DMS79 (cell line): ENCODE results near the gene ATP5PB.

Source experiments
- DNase-seq: peaks from one replicate; lab custom pipeline; 2025; lab: John Stamatoyannopoulos, UW

ATP5PB gene

DNA sequence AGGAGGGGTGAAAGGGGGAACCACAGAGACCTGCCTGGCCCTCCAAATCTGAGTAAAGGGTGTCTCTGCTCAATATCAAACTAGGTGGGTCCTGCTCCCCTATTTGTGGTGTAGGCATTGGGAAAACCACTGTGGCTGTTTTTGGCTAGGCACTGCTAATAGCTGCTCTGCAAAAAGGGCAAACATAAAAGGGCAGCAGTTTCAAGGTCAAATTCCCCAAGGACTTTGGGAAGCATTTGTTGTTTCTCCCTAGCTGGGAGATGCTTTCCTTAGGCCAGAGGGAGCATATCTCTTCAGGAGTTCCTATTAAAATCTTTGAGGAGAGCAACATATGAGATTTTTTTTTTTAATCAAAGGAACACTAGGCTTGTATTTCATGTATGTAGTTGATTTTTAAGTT, 26.9 kb downstream of the ATP5PB start:
- no peak for DNase-seq

DNA sequence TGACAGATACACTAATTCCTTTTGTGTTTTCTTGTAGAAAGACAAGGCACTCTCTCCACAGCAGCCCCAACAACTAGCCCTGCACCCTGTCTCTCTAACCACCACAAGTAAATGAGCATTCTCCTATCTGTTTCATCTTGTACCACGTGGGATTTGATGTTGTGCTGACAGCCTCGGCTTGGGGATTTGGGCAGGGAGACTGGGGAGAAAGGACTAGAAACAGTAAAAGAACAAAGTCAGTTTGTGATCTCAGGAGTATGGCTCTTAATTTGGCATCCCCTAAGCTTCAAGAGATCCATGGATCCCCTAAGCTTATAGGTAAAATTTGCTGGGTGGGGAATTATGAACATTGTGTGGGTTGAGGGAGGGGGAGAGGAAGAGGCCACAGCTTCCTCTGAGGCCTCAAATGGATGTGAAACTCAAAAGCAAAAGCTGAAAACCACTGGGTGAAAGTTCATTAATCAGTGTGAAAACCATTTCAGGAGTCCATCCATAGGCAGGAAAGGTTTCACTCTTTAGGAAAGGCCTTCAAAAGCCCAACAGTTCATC, 27.6 kb downstream of the ATP5PB start:
- DNase-seq = no peak

DNA sequence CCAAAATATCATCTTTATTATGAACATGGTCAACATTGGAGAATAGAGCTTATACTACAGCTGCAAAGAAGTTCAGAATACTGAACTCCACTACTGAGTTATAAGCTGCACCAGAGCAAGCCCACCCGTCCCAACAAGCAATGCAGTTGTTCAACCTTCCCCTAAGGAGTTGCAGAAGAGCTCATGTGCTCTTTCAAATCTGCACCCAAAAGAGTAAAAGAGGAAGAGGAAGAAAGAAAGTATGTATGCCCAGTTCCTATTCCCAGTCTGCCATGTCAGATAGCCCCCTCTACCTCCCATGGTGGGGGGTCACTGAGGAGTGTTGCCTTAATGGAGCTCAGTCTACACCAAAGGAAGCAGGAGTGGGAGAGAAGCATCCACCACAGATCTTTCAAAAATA, 31.4 kb downstream of the ATP5PB start:
- DNase-seq = no peak

DNA sequence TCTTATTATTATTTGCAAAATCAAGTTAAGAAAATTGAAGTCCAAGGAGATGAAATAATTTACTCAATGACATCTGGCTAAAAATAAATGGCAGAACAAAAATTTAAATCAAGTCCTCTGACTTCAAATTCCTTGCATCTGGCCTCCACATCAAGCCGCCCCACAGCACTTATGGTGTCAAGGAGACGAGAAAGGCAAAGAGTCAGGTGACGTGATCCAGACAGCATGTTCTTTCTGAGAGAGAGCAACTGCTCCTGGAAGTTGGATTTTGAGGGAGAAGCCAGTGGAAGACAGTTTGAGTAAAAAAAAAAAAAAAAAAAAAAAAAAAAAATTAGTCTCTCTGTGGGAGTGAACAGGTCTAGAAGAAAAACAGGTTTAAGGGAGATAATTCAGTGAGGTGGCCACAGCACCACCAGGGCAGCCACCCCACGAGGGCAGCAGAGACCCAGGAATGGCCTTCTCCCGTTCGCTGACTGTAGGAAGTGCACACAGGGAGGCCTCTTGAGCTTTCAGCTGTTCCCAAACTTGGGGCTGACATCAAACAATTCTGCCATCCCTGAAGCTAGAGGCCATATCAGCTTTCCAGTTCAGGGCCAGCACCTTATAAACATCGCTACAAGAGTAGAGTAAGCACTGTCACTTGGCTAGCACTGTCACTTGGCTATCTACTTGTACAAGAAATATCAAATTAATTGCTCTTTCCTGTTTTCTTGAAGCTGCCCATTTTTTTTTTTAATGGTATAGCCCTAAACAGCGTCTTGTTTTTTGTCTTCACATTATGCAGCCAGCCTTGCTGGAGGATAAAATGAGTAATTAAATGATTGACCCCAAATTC, 32.3 kb downstream of the ATP5PB start:
- DNase-seq = peak; percentile 30

DNA sequence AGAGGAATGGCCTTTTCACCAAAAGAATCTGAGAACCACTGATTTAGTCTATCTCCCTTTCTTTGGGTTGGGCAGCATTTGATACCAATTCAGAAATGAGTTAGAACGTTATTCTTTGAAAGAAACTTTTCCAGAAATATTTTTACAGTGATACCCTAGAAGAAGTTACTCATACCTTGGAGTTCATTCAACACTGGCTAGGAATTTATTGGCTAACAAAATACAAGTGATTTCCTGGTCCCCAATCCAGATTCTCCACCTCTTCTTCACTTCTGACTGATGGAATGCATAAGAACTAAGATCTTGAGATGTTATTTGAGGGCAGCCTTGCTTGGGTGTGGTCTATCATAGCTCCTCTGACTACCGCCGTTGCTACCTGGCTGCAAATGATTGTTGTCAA, 33.9 kb downstream of the ATP5PB start:
- no peak for DNase-seq

DNA sequence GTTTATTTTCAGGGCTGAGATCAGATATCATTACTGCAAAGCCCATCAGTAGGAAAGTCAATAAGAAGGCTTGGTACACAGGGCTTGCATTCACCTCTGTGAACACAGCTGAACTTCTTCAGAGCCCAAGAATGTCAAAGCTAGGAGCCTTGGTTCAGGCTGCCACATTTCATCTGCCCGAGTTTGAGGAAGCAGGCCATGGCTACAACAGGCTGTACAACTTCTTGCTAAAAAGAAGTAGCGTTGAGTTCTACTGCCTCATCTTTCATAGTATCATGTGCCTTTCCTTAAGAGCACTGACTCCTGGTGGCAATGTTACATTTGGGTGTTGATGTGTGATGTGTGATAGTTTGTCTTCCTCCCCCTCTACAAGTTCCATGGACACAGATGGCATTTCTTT, 34.6 kb downstream of the ATP5PB start:
- DNase-seq = no peak

DNA sequence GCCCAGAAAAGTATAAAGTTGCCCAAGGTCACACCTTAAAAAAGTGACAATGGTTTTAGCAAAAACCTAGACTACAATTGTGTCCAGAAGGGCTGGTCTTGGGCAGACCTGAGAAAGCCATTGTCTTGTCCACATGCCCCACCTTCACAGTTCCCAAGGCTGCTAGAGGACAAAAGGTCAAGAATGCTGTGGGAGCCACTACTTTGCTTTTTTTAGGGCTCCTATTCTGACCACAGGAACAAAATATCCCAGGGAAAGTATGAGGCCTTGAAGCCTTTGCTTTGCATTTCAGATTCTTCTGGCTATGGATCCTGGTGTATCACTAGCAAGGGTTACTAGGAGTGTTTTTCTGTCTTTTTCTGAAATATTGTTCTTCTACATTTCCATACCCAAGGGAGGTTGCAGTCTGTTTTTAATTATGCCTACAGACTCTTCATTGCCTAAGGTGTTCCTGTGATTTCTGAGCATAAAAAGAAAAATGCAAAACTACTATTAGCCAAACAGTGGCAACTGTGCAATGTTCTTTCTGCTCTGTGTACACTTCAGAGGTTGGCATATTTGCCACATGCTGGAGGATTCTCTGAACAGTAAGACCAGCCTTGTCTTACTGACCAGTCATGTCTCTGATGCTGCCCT, 35.2 kb downstream of the ATP5PB start:
- DNase-seq = no peak

DNA sequence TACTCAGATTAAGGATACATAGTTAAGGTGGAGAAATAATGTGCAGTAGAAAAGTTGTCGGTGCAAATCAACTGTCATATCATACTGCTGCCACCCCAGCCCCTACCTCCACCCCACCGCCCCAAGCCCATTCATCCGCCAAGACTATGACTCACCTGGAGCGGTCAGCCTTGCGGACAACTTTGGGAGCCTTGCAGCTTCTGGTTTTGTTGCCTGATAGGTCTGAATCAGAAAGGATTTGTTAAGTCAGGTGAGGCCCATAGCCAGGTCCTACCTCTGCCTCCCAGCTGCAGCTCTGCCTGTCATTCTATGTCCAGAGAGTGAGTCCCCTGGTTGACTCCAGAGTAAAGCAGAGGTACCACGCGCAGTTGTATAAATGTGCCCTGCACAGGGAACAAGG, 37.2 kb downstream of the ATP5PB start:
- DNase-seq = no peak

DNA sequence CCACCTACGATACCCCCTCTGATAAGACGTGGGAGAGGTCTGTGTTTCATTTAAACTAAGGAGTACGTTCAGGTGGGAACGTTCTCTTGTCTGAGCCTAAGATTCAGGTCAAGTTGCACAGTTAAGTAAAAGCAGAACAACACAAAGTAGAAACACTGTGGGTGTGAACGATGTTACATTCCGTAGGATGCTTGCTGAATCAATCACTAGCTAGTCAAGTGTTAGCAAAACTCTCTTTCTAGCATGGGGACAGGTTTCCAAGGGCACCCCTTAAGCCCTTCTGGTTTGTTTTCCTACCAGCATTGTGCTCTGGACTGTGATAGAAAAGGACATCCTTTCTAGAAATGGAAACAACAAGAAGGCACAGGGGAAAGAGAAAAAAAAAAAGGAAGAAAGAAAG, 37.9 kb downstream of the ATP5PB start:
- DNase-seq = no peak

DNA sequence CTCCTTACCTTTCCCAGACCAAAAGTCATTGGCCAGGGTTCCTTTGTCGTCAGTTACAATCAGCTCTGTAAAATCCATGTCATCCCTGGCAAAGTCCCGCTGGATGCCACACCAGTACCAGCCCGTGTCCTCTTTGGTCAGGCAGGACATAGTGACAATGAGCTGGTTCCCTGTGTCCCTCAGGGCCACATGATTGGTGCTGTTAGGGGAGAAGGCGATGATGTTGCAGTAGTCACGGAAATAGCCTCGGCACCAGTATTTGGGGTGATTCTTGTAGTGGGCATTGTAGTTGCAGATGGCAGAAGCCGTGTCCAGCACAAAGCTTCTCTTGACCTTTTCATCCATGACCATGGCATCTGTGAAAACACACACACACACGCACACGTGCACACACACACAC, 39.4 kb downstream of the ATP5PB start:
- no peak for DNase-seq

DNA sequence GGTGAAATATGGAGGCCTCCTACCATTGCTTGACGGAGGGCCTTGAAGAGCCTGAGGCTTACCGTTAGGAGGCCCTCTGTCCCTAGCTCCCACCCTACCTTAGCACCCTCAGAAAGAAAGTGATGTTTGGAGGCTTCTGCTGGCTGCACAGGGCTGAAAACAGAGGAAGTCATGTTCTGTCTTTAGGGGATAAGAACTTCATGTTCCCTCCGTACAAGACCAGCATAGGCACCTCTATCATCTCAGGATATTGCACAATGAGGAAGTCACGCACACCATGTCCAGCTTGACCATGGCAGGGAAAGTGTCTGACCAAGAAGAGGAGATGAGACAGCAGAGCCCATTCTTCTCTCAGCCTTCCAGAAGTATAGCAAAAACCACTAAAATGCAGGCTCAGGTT, 40.3 kb downstream of the ATP5PB start:
- DNase-seq = no peak

DNA sequence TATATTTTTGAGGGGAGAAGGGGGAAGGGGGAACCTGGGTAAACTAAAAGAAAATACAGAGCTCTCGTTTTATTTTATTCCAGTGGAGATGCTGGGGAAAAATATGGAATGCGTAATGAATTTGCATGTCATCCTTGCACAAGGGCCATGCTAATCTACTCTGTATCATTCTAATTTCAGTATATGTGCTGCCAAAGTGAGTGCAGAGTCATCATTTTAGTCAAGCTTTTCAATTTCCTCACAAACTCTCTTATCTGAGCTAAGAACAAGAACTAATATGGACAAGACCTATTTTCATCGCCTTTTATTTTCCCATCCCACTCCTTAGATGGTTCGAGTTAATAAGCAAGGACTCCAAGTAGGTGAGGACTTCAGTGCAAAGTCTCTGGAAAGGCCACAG, 41.0 kb downstream of the ATP5PB start:
- no peak for DNase-seq

DNA sequence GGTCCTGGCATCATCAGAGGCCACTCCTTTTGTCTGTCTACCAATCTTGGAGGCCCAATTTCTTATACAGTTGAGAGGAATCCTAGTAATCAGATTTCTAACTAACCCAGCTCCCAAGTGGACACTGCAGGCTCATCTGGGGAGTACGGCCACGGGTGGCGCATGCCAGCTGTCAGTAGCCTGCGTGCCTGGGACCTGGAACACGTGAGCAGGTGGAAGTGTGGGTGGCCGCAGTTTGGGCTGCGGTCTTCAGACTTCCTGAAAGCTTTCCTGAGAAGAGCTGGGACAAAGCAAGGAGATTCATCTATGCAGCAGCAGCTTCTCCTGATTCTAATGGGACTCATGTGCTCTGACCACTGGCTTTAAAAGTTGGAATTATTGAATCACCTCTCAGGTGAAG, 41.8 kb downstream of the ATP5PB start:
- DNase-seq = no peak

DNA sequence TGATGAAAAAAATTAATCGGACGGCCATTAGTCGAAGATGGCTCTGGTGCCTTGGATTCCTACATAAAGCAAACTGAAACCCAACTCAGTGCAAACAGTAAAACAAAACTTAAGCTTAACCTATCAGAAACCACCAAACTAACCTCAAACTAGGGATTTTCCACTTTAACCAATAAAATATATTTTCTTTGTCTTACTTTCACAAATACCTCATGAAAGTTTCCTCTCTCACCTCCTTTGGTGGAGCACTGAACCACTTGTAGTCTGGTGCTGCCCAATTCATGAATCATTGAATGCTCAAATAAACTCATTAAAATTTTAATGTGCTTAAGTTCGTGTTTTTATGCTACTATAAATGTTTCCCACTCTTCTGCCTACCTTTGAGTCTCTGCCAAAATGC, 47.1 kb downstream of the ATP5PB start:
- DNase-seq = no peak

DNA sequence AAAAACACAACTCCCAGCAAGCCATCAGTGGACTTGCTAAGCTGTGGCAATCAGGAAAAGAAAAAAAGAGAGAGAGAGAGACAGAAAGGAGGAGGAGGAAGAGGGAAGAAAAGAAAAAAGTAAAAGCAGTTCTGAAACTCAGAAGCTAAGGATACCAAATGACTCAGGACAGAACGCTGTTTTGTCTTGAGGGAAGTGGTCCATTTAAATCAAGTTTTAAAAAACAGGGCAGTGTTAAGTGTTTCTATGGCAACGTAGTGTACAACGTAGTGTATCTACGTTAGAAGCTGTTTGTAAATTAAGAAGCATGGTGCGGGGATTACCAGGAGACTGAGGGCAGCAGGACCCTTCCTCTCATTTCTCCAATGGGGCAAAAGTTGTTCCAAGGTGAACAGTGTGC, 48.3 kb downstream of the ATP5PB start:
- DNase-seq = no peak

DNA sequence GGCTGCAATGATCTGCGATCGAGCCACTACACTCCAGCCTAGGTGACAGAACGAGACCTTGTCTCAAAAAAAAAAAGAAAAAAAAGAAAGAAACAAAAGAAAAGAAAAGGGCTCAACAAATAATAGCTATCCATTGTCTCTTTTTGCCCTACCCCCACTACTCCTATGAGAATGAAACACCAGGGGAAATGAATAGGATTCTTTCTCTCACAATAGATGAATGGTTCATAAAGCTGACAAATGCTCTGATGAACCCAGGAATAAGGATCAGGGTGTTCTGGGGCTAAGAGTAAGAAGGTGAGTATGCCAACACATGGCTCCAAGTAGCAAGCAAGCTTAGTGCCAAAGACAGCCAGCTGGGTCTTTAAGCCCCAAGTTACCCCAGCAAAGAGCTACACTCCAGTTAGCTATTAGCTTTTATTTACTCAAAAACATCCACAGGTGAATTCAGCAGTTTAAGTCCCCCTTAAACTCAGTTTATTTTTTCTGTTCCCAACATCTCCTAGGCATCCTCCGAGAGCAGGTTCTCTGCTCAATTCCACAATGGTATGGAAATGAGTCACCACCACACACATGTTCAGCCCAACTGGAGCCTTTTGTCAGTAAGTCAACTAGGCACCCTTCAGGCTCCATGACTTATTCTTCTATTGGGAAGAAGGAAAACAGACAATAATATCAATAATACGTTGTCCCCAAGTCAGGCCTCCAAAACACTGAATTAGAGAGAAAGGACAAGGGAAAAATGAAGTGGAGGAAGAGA, 49.9 kb downstream of the ATP5PB start:
- DNase-seq = no peak

DNA sequence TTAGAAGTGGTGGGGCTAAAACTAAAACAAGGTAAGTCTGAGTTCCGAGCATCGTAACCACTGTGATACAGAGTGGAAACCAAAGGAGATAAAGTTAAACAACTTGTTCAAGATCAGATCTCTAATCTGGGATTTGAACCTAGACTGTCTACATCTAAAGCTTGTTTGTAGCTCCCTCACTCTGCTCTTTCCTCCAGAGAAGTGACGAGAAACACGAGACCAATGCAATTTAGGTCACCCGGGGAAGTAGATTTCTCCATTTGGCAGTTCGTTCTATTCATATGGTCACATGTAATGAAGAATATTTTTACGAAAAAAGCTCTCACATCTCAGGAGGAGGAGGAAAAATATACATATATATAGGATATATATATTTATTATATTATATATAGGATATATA, 52.4 kb downstream of the ATP5PB start:
- DNase-seq = no peak

DNA sequence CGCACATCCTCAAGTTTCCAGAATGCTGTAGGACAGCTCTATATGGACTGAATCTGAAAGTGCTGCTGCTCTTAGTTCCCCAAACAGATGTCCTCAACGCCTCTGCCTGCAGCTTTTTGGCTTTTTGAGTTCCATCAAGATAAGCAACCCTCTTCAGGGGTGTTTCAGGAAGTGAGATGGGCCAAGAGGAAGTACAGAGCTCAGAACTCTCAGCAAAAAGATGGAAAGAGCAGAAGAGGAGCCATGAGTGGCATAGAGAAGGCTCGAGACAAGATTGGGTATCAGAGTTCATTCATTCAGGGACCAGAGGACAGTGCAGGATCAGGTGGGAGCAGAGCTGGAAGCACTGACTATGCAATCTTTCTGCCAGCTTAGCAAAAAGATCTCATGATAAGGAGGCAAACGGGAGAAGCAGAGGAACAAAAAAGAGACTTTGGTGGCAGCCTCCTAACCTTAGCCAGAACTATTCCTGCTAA, 54.4 kb downstream of the ATP5PB start, which contains the start of the genes ADORA3 and TMIGD3:
TSS of gene ADORA3 (minus strand) at position 49 of the 476 bp plus-strand sequence. CDS start 279 bp downstream, outside the sequence.
TSS of gene TMIGD3 (minus strand) at position 49 of the 476 bp plus-strand sequence. CDS start 279 bp downstream, outside the sequence.
- DNase-seq = no peak

DNA sequence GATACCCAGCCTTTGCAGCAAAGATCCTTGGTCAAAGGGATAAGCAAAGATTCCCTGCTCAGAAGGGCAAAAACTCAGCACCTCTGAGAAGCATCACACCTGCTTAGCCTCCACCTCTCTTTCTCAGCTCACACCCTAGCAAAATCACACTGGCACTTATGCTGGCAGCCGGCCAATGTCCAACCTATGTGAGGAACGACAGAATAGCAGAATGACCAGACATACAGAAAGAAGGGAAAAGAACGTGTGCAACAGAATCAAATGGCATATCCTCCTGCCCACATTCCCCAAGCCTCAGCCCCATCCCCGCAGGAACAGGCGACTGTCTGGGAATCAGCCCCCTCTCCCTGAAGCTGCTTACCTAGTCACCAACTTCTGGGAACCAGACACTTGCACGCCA, 54.8 kb downstream of the ATP5PB start:
- no peak for DNase-seq

DNA sequence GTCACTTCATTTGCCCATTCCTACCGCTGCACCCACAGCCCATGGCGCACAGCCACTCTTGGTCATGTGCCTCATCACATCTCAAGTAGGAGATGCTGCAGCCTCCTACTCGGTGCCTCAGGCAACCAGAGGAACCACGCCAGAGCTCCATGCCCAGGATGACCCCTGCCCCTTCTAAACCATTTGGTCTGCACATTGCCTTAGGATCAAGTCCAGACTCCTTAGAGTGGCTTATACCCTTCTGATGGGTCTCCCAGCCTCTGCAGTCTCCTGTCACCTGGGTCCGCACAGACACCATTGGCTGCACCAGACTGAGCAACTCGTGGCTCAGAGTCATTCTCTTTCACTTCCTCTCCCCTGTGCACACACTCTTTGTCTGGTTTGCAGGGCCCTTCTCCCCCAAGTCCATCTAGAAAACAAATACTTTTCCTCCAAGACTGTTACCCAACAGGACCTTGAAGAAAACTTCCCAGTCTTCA, 56.4 kb downstream of the ATP5PB start:
- DNase-seq = no peak

DNA sequence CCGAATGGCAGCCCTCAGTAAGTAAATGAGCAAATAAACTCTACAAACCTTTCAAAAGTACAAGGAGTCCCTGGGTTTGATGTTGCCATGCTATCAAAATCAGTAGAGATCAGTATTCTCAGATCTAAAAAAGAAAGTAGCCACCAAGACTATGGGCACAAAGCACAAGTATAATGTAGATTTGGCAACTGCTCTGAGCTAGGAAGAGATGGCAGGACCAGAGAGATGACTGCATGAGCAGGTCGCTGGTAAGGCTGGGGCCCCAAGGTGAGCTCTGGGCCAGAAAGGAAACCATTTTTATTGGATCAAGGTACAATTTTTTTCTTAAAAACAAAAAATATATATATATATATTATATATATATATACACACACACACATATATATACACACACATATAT, 57.3 kb downstream of the ATP5PB start:
- no peak for DNase-seq
